Osteocyte (in vitro differentiated cells): ENCODE measurements around the gene TSHZ2. TPM values are rescaled to one million over a fixed set of nuclear protein-coding genes. Genes with fewer than 3 reads are reported as not detected.

Experiments used
- DNase-seq: peaks from one replicate; pipeline ENCODE4 v3.0.0; 2021; ENCODE audit warnings: mixed read lengths; ENCODE audit not compliant: unreplicated experiment; ENCODE audit errors: extremely low spot score
- H3K27ac Mint-ChIP-seq: one replicate; pipeline ENCODE4 v1.8.0; 2021; ENCODE audit warnings: mild to moderate bottlenecking, mixed read lengths; ENCODE audit not compliant: unreplicated experiment
- H3K27me3 Mint-ChIP-seq: one replicate; pipeline ENCODE4 v1.8.0; 2021; ENCODE audit warnings: mixed read lengths; ENCODE audit not compliant: unreplicated experiment
- H3K36me3 Mint-ChIP-seq: one replicate; pipeline ENCODE4 v1.8.0; 2021; ENCODE audit warnings: mixed read lengths; ENCODE audit not compliant: unreplicated experiment
- H3K4me1 Mint-ChIP-seq: one replicate; pipeline ENCODE4 v1.8.0; 2021; ENCODE audit warnings: mixed read lengths; ENCODE audit not compliant: unreplicated experiment
- H3K4me3 Mint-ChIP-seq: one replicate; pipeline ENCODE4 v1.8.0; 2021; ENCODE audit warnings: mild to moderate bottlenecking, moderate library complexity, mixed read lengths; ENCODE audit not compliant: unreplicated experiment
- H3K9me3 Mint-ChIP-seq: one replicate; pipeline ENCODE4 v1.8.0; 2021; ENCODE audit warnings: mixed read lengths; ENCODE audit not compliant: unreplicated experiment
- total RNA-seq: library from RNA; stranded (reverse); gene quantifications from 2 replicates; pipeline ENCODE4 v1.2.1, GENCODE V29; 2021
- TF ChIP-seq, protein P1 (sequence below): fragments of 200-600 bp; sonication (generic); IDR thresholded peaks from 2 replicates; pipeline ENCODE4 v1.5.0; 2021; ENCODE audit warnings: antibody characterized with exemption, mild to moderate bottlenecking, moderate library complexity

The TSHZ2 gene
- total RNA-seq, 1 donor from 2014 or later: not detected

DNA sequence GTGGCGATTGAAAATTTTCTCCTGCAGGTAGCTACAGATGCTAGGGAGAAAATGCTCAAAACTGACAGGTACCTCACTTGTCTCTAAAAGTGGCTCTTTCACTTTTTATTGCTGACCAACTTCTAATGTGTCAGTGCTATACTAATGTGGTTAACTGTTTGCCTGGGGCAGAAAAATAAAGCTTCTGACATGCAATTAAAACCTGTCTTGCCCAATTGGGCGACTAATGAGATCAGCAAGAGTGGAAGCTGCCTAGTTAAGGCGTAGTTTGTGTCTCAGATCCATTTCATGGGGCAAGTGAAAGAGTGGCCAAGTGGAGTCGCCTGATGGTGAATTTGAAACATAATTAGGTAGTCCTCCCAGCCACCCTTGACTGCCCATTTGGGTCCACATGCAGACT lies 193.3 kb downstream of the TSHZ2 start:
- DNase-seq: no peak
- no peak overlapping the region for H3K27ac Mint-ChIP-seq
- H3K36me3 Mint-ChIP-seq: no peaks in the 10 kb centered on the region
- TF ChIP-seq, protein P1, sequence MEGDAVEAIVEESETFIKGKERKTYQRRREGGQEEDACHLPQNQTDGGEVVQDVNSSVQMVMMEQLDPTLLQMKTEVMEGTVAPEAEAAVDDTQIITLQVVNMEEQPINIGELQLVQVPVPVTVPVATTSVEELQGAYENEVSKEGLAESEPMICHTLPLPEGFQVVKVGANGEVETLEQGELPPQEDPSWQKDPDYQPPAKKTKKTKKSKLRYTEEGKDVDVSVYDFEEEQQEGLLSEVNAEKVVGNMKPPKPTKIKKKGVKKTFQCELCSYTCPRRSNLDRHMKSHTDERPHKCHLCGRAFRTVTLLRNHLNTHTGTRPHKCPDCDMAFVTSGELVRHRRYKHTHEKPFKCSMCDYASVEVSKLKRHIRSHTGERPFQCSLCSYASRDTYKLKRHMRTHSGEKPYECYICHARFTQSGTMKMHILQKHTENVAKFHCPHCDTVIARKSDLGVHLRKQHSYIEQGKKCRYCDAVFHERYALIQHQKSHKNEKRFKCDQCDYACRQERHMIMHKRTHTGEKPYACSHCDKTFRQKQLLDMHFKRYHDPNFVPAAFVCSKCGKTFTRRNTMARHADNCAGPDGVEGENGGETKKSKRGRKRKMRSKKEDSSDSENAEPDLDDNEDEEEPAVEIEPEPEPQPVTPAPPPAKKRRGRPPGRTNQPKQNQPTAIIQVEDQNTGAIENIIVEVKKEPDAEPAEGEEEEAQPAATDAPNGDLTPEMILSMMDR: no peak
- H3K9me3 Mint-ChIP-seq: no peaks in the 10 kb centered on the region
- no peaks in the 10 kb centered on the region for H3K4me1 Mint-ChIP-seq
- no peaks in the 10 kb centered on the region for H3K27me3 Mint-ChIP-seq
- H3K4me3 Mint-ChIP-seq: no peak overlapping the region

DNA sequence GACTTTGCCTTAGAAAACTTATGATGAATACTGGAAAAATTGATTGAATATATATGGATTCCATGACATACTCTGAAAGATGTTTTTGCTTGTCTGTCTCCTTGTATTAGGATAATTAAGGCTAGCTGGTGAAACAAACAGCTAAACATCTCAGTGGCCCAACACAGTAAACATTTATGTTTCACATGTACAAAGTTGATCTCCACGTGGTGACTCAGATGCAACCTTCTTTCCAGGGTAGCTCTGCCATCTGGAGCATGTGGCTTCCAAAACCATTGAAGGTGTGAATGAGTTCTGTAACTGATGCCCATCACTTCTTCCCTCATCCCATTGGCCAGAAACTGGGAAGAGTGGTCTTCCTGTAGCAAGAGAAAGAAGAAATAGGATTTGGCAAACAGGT lies 196.3 kb downstream of the TSHZ2 start:
- no peaks in the 10 kb centered on the region for H3K4me1 Mint-ChIP-seq
- no peak overlapping the region for H3K4me3 Mint-ChIP-seq
- no peaks in the 10 kb centered on the region for H3K27me3 Mint-ChIP-seq
- no peaks in the 10 kb centered on the region for H3K36me3 Mint-ChIP-seq
- no peaks in the 10 kb centered on the region for H3K9me3 Mint-ChIP-seq
- H3K27ac Mint-ChIP-seq: no peak overlapping the region
- no peak for DNase-seq
- TF ChIP-seq, protein P1: no peak

DNA sequence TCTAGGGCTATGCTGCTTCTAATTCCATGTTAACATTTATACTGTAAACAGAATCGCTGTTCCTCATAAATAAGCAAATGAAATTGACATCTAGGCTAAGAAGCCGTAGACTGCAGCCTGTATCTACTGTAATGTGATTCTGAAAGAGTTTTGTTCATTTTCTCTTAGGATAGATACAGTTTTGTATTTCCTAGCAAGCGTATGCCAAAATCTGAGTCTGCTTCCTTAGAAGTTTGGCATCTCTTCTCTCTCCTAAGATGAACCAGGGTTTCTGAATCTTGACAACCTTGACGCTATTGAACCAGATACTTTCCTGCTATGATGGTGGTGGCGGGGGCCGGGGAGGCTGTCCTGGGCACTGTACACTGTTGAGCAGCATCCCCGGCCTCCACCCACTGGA lies 198.0 kb downstream of the TSHZ2 start:
- DNase-seq: no peak
- Mint-ChIP-seq H3K4me1 (no peaks in the 10 kb centered on the region), H3K9me3 (no peaks in the 10 kb centered on the region), H3K27me3 (no peaks in the 10 kb centered on the region), H3K4me3 (no peak overlapping the region), H3K27ac (no peak overlapping the region), H3K36me3 (no peaks in the 10 kb centered on the region)
- TF ChIP-seq, protein P1: no peak

DNA sequence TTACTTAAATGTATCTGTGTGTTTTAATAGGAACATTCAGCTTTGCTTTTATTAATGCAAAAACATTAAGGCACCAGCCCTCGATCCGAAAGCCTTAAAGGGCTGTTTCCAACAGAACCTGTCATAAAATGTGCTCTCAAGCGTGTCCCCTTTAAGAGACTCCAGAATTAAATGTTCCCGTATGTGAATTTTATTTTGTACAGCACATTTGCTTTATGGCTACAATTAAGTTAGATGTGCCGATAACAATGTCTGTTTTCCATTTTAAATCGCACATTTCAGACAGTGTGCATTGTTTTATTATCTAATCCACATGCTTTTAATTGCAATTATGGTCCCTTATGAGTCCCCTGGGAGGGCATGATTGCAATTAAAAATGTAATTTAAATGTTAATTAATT lies 198.9 kb downstream of the TSHZ2 start:
- Mint-ChIP-seq H3K27ac (no peak overlapping the region), H3K9me3 (no peaks in the 10 kb centered on the region), H3K4me1 (no peaks in the 10 kb centered on the region), H3K36me3 (no peaks in the 10 kb centered on the region), H3K27me3 (no peaks in the 10 kb centered on the region), H3K4me3 (no peak overlapping the region)
- TF ChIP-seq, protein P1: no peak
- DNase-seq: no peak

DNA sequence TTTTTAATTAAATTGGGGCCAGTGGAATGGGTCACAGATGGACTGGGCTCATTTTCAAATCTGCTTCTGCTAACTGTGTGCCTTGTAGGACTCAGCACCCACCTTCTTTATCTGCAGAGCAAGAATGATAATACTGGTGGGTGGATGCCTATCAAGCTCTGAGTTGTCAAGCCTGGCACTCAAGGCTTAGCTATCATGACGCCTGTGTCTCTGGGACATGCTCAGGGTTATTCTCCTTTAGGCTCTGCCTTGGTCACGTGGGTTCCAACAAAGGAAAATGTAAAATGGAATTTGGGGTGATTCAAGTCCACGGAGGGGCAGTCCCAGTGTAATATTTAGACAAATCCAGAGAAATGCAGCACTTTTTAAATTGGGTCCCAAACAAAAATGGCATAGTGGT lies 202.3 kb downstream of the TSHZ2 start:
- Mint-ChIP-seq H3K4me3 (no peak overlapping the region), H3K27ac (no peak overlapping the region), H3K9me3 (no peaks in the 10 kb centered on the region), H3K4me1 (no peaks in the 10 kb centered on the region), H3K27me3 (no peaks in the 10 kb centered on the region), H3K36me3 (no peaks in the 10 kb centered on the region)
- DNase-seq: no peak
- TF ChIP-seq, protein P1: no peak
